ENCODE data around the gene CREB5.

Gene CREB5

GRCh38 chr7:28685644-28686417, 273.5 kb downstream of the CREB5 start:
- H3K9ac ChIP-seq (ENCODE audit: low read depth, low read length) = peak overlapping the region; percentile 82
- H3K9me3 ChIP-seq (ENCODE audit: control insufficient read depth, insufficient read depth, low read length) = no peaks in the 10 kb centered on the region
- H3K36me3 ChIP-seq (ENCODE audit: insufficient read depth, low read length) = no peaks in the 10 kb centered on the region
- H3K4me1 ChIP-seq (ENCODE audit: insufficient read depth, low read length) = peaks cover 37% of the 10 kb centered on the region

GRCh38 chr7:28686418-28686800, 274.1 kb downstream of the CREB5 start:
- H3K9ac ChIP-seq (ENCODE audit: low read depth, low read length) = peak overlapping the region; percentile 82

GRCh38 chr7:28687537-28687936, 275.2 kb downstream of the CREB5 start:
- peak overlapping the region; percentile 82 for H3K9ac ChIP-seq (ENCODE audit: low read depth, low read length)

More at GRCh38 chr7:28686418-28686800, 274.1 kb downstream of the CREB5 start:
- H3K9me3 ChIP-seq (ENCODE audit: control insufficient read depth, insufficient read depth, low read length) = no peaks in the 10 kb centered on the region
- peaks cover 37% of the 10 kb centered on the region for H3K4me1 ChIP-seq (ENCODE audit: insufficient read depth, low read length)
- no peaks in the 10 kb centered on the region for H3K36me3 ChIP-seq (ENCODE audit: insufficient read depth, low read length)

GRCh38 chr7:28688174-28688573, 275.9 kb downstream of the CREB5 start:
- Histone ChIP-seq H3K36me3 (ENCODE audit: insufficient read depth, low read length) (no peaks in the 10 kb centered on the region), H3K4me1 (ENCODE audit: insufficient read depth, low read length) (peaks cover 28% of the 10 kb centered on the region), H3K9ac (ENCODE audit: low read depth, low read length) (no peak overlapping the region), H3K9me3 (ENCODE audit: control insufficient read depth, insufficient read depth, low read length) (no peaks in the 10 kb centered on the region)

More at GRCh38 chr7:28687537-28687936, 275.2 kb downstream of the CREB5 start:
- Histone ChIP-seq H3K4me1 (ENCODE audit: insufficient read depth, low read length) (peaks cover 32% of the 10 kb centered on the region), H3K9me3 (ENCODE audit: control insufficient read depth, insufficient read depth, low read length) (no peaks in the 10 kb centered on the region), H3K36me3 (ENCODE audit: insufficient read depth, low read length) (no peaks in the 10 kb centered on the region)

- H3K9ac ChIP-seq (ENCODE audit: low read depth, low read length) = no peak overlapping the region
- H3K4me1 ChIP-seq (ENCODE audit: insufficient read depth, low read length) = peaks cover 28% of the 10 kb centered on the region
- H3K9me3 ChIP-seq (ENCODE audit: control insufficient read depth, insufficient read depth, low read length) = no peaks in the 10 kb centered on the region
- no peaks in the 10 kb centered on the region for H3K36me3 ChIP-seq (ENCODE audit: insufficient read depth, low read length)
Observed at GRCh38 chr7:28688651-28689050, 276.3 kb downstream of the CREB5 start.

GRCh38 chr7:28695300-28696295, 283.3 kb downstream of the CREB5 start:
- Histone ChIP-seq H3K36me3 (ENCODE audit: insufficient read depth, low read length) (no peaks in the 10 kb centered on the region), H3K4me1 (ENCODE audit: insufficient read depth, low read length) (0 out of 2 replicates have a peak, but pooled peaks cover 3% of the 10 kb centered on the region), H3K9ac (ENCODE audit: low read depth, low read length) (no peak overlapping the region), H3K9me3 (ENCODE audit: control insufficient read depth, insufficient read depth, low read length) (no peaks in the 10 kb centered on the region)

GRCh38 chr7:28697913-28698563, 285.7 kb downstream of the CREB5 start:
- Histone ChIP-seq H3K36me3 (ENCODE audit: insufficient read depth, low read length) (no peaks in the 10 kb centered on the region), H3K9ac (ENCODE audit: low read depth, low read length) (no peak overlapping the region), H3K9me3 (ENCODE audit: control insufficient read depth, insufficient read depth, low read length) (no peaks in the 10 kb centered on the region), H3K4me1 (ENCODE audit: insufficient read depth, low read length) (0 out of 2 replicates have a peak, but pooled peaks cover 3% of the 10 kb centered on the region)

GRCh38 chr7:28698840-28699239, 286.5 kb downstream of the CREB5 start:
- no peaks in the 10 kb centered on the region for H3K9me3 ChIP-seq (ENCODE audit: control insufficient read depth, insufficient read depth, low read length)
- 0 out of 2 replicates have a peak, but pooled peaks cover 3% of the 10 kb centered on the region for H3K4me1 ChIP-seq (ENCODE audit: insufficient read depth, low read length)
- no peak overlapping the region for H3K9ac ChIP-seq (ENCODE audit: low read depth, low read length)
- no peaks in the 10 kb centered on the region for H3K36me3 ChIP-seq (ENCODE audit: insufficient read depth, low read length)

- no peaks in the 10 kb centered on the region for H3K36me3 ChIP-seq (ENCODE audit: insufficient read depth, low read length)
- no peak overlapping the region for H3K9ac ChIP-seq (ENCODE audit: low read depth, low read length)
- no peaks in the 10 kb centered on the region for H3K9me3 ChIP-seq (ENCODE audit: control insufficient read depth, insufficient read depth, low read length)
- 0 out of 2 replicates have a peak, but pooled peaks cover 3% of the 10 kb centered on the region for H3K4me1 ChIP-seq (ENCODE audit: insufficient read depth, low read length)
Observed at GRCh38 chr7:28700096-28700495, 287.8 kb downstream of the CREB5 start.

GRCh38 chr7:28700790-28701203, 288.5 kb downstream of the CREB5 start:
- Histone ChIP-seq H3K4me1 (ENCODE audit: insufficient read depth, low read length) (0 out of 2 replicates have a peak, but pooled peaks cover 3% of the 10 kb centered on the region), H3K9ac (ENCODE audit: low read depth, low read length) (no peak overlapping the region), H3K36me3 (ENCODE audit: insufficient read depth, low read length) (no peaks in the 10 kb centered on the region), H3K9me3 (ENCODE audit: control insufficient read depth, insufficient read depth, low read length) (no peaks in the 10 kb centered on the region)

GRCh38 chr7:28701731-28702130, 289.4 kb downstream of the CREB5 start:
- no peaks in the 10 kb centered on the region for H3K36me3 ChIP-seq (ENCODE audit: insufficient read depth, low read length)
- no peak overlapping the region for H3K9ac ChIP-seq (ENCODE audit: low read depth, low read length)
- H3K4me1 ChIP-seq (ENCODE audit: insufficient read depth, low read length) = 0 out of 2 replicates have a peak, but pooled peaks cover 3% of the 10 kb centered on the region
- no peaks in the 10 kb centered on the region for H3K9me3 ChIP-seq (ENCODE audit: control insufficient read depth, insufficient read depth, low read length)

- Histone ChIP-seq H3K9ac (ENCODE audit: low read depth, low read length) (no peak overlapping the region), H3K36me3 (ENCODE audit: insufficient read depth, low read length) (no peaks in the 10 kb centered on the region), H3K9me3 (ENCODE audit: control insufficient read depth, insufficient read depth, low read length) (no peaks in the 10 kb centered on the region), H3K4me1 (ENCODE audit: insufficient read depth, low read length) (0 out of 2 replicates have a peak, but pooled peaks cover 3% of the 10 kb centered on the region)
Observed at GRCh38 chr7:28702171-28702570, 289.9 kb downstream of the CREB5 start.

GRCh38 chr7:28703037-28703765, 290.9 kb downstream of the CREB5 start:
- H3K36me3 ChIP-seq (ENCODE audit: insufficient read depth, low read length) = no peaks in the 10 kb centered on the region
- peaks cover 4% of the 10 kb centered on the region; the same call in 1 of the 2 replicates for H3K9me3 ChIP-seq (ENCODE audit: control insufficient read depth, insufficient read depth, low read length)
- H3K9ac ChIP-seq (ENCODE audit: low read depth, low read length) = no peak overlapping the region
- H3K4me1 ChIP-seq (ENCODE audit: insufficient read depth, low read length) = 0 out of 2 replicates have a peak, but pooled peaks cover 3% of the 10 kb centered on the region
